Suppressor macrophage treated with lipopolysaccharide for 4 hours (primary cell): ENCODE results near the gene IDUA.

Experiments used
- DNase-seq: peaks from one replicate; pipeline ENCODE4 v3.0.0-alpha.2; 2020

The IDUA gene

GRCh38 chr4:1017706-1018105, 30.9 kb downstream of the IDUA start:
- DNase-seq, result no peak

GRCh38 chr4:1018147-1019020, 31.5 kb downstream of the IDUA start:
- DNase-seq, result no peak

GRCh38 chr4:1019320-1019719, 32.5 kb downstream of the IDUA start:
- DNase-seq, result no peak

GRCh38 chr4:1019729-1020470, 33.1 kb downstream of the IDUA start:
- DNase-seq, result no peak

- no peak for DNase-seq
These were observed 34.7 kb downstream of the IDUA start for GRCh38 chr4:1021386-1022050.

- no peak for DNase-seq
These were observed 35.4 kb downstream of the IDUA start for GRCh38 chr4:1022051-1022738.

- no peak for DNase-seq
These were observed 35.9 kb downstream of the IDUA start for GRCh38 chr4:1022739-1023066.

- no peak for DNase-seq
These were observed 36.3 kb downstream of the IDUA start for GRCh38 chr4:1023075-1023640.

- DNase-seq, result no peak
These were observed 37.3 kb downstream of the IDUA start for GRCh38 chr4:1023895-1024740.

- no peak for DNase-seq
These were observed 38.2 kb downstream of the IDUA start for GRCh38 chr4:1024882-1025545.

GRCh38 chr4:1026115-1026514, 39.3 kb downstream of the IDUA start:
- peak; percentile 41 for DNase-seq

- no peak for DNase-seq
These were observed 40.5 kb downstream of the IDUA start for GRCh38 chr4:1027219-1027914.

GRCh38 chr4:1027915-1028238, 41.0 kb downstream of the IDUA start:
- DNase-seq, result no peak

GRCh38 chr4:1028574-1029220, 41.9 kb downstream of the IDUA start:
- no peak for DNase-seq

GRCh38 chr4:1029529-1029928, 42.7 kb downstream of the IDUA start:
- DNase-seq, result no peak

- DNase-seq, result no peak
These were observed 43.2 kb downstream of the IDUA start for GRCh38 chr4:1030031-1030430.

- DNase-seq, result no peak
These were observed 43.7 kb downstream of the IDUA start for GRCh38 chr4:1030559-1030958.

- no peak for DNase-seq
These were observed 44.5 kb downstream of the IDUA start for GRCh38 chr4:1031346-1031745.

GRCh38 chr4:1031956-1032795, 45.3 kb downstream of the IDUA start:
- DNase-seq, result no peak
